AG08395 (cell line): ENCODE measurements around the gene PPP1R15B.
A peak's percentile ranks its signal among the peaks of the same experiment; 100 is the strongest.

Source experiments
- DNase-seq: peaks from one replicate; pipeline ENCODE4 v3.0.0; 2012; ENCODE audit warnings: mixed read lengths, low spot score

The PPP1R15B gene

GRCh38 chr1:204367193-204367858 is 44.3 kb downstream of the PPP1R15B start:
- DNase-seq = no peak

- DNase-seq = no peak
Measured at GRCh38 chr1:204366759-204367158, 44.9 kb downstream of the PPP1R15B start.

GRCh38 chr1:204363335-204364114 is 48.1 kb downstream of the PPP1R15B start:
- peak; percentile 77 for DNase-seq

DNA sequence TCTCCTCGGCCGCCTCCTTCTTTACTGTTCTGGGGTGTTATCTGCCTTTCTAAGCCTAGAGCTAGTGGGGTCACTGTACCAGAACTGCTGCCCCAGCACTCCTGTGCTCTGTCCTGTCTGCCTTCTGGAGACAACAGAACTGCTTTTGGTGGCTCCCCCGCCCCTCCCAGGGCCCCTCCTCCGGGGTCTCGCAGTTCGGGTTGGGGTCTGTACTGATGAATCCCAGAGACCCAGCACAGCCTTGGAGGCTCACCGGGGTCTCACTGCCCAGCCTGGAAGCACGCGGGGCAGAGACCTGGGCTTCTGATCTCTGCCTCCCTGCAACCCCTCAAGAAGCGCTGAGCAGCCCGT is 48.7 kb downstream of the PPP1R15B start:
- no peak for DNase-seq

GRCh38 chr1:204361781-204362180 is 49.8 kb downstream of the PPP1R15B start:
- no peak for DNase-seq

DNA sequence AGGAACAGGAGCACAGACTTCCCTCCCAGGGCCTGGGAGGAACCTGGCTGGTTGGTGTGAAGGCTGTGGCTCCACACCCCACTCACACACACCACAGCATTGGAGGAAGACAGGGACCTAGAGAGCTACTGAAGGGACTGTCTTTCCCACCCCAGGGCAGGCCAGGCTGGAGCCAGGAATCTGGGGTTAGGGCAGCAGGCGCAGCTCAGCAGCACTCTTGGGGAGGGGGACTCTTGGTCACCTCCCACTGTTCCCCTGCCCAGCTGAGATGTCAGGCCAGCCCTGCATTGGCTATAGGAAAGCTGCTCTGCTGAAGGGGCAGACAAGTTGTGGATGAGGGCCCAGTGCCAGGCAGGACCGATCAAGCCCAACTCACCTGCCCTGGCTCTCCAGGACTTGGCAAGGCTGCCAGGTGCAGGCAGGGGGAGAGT is 50.3 kb downstream of the PPP1R15B start:
- DNase-seq = no peak

- no peak for DNase-seq
Measured at GRCh38 chr1:204360314-204360713, 51.3 kb downstream of the PPP1R15B start.

DNA sequence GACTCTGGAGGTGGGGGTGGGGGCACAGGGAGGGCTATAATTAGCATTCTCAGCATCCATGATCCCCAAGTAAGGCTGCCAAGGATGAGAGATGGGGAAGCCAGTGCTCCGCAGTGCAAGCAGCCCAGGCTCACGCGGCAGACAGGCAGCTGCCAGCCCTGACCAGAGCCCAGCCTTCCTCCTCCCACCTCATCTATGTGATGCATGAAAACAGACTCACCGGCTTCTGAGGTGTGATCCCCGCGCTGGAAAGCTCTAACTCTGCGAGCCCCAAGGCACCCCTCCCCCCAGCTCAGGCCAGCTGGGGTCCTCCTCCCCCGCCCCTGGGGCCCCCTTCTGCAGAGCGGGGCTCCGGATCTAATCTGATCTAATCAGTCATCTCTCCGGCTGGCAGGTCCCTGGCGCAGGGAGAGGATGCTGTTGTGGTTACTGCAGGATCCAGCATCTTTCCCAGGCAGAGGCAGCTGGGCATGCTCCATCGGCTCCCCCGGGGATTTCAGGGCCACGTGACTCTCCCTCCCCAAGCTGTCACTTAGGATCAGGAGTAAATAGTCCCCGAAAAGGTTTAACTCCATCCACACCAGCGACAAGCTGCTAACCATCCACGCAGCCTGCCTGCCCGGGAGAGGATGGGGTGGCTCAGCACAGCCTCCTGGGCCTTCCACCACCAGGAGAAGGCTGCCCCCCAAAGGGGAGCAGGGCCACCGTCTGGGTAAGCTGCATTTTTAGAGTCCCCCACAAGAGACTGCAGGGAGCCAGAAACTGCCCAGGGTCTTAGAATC is 52.0 kb downstream of the PPP1R15B start, which contains the start of gene PLEKHA6:
Gene PLEKHA6, minus strand, starts transcription at position 456 of the 782 bp plus-strand sequence. CDS start 86,202 bp downstream, outside the sequence.
- peak; percentile 68 for DNase-seq

GRCh38 chr1:204359131-204359473 is 52.5 kb downstream of the PPP1R15B start:
- DNase-seq = no peak

- no peak for DNase-seq
Measured at GRCh38 chr1:204358605-204359004, 53.0 kb downstream of the PPP1R15B start.

DNA sequence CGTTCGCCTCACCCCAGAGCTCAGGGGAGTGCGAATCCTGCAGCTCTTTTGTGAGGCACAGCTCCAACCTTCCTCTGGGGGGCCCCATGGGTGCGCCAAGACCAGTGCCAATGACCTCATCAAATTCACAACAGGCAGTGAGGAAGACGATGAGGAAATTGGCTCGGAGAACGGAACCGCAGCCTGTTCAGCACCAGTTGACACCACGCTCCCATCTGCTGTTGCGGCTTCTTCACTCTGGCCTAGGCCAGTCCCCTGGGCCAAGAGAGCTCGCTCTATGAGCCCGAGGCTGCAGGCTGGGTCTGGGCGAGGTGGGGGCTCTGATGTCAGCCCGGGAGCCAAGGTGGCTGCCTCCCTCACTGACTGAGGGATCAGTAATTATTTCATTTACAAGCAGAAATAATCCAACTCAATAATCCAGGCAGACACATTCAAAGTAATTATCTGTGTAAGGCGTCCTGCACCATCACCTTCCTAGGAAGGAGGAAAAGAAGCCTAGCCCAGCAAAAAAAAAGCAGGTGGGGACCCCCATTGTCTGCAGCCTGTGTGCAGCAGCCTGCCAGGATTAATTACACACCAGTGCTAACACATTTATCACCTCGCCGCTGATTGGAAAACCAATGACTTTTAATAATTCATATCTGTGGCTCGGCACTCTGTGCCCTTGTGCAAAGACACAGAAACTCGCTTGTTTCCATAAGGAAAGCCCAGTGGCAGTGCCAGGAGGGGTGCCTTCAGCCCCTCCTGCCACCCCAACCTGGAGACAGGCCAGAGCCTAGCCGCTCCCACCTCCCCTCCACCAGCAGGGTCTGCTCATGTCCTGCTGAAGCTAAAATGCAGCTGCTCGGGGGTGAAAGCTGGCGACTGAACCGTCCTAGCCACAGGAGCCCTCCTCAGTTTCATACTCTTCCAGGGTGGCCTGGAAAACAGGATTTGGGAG is 53.8 kb downstream of the PPP1R15B start:
- no peak for DNase-seq

- DNase-seq = peak; percentile 21
Measured at GRCh38 chr1:204356997-204357396, 54.6 kb downstream of the PPP1R15B start.

- DNase-seq = no peak
Measured at GRCh38 chr1:204355913-204356312, 55.7 kb downstream of the PPP1R15B start.

DNA sequence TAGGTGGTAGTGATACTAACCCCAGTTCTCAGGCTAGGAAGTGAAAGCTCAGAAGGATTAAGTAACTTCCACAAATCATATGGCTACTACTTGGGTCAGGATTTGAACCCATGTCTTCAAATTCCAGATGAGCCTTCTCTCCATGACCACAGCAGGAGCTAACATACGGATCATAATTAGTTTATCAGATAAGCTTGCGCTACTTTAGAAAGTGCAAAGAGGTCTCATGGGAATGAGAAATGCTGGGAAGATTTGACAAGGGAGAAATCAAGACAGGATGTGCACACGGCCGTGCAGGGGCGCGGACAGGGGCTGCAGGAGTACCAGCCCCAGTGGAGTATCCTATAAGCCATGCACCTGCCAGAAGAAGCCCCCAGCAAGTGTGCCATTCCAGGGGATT is 57.0 kb downstream of the PPP1R15B start:
- DNase-seq = no peak
